Erythroblast (primary cell): ENCODE results near the gene ARHGEF39.

ENCODE experiments used
- GATA1 ChIP-seq: IDR thresholded peaks from 2 replicates; pipeline ENCODE4 v1.6.1; 2011; ENCODE audit warnings: low read depth, mild to moderate bottlenecking, control low read depth, low read length, moderate library complexity
- POLR2A ChIP-seq: IDR thresholded peaks from 2 replicates; pipeline ENCODE4 v1.6.1; 2011; ENCODE audit warnings: mild to moderate bottlenecking, low read length

DNA sequence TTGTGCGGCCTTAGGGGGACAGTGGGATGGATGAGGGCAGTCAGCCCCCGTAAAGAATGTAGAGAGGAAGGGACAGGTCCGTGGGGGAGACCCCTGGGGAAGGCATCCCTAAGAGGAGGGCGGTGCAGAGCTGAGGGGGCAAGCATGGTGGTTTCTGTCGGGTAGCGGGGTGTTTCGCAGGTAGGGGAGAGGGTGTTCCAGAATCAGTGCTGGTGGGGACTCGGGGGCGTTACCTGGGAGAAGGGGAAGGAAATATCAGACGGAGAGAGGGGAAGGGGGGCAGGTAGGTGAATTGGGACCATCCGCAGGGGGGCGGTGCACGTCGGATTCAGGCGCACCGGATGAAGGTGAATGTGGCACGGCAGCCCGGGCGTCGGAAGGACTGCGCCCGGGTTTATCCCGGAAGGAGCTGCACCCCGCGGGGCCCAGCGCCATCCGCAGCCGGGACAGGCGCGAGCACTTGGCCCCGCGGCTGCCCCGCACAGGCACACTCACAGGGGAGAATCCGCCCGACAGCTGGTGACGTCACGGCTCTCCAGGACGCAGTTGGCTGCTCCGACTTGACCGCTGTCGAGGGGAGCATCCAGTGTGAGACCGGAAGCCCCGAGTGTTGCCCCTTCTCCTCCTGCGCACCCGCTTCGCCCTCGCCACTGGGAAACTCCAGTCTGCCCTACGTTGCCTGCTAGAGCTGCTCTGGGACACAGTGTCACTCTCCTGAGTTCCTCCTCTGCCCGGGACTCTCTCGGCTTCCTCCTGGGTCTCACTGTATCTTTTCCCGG lies 48.1 kb downstream of the ARHGEF39 start:
- TF ChIP-seq POLR2A (no peak), GATA1 (no peak)
